Stimulated activated CD4-positive, alpha-beta T cell treated with anti-CD3 and anti-CD28 coated beads, Interleukin-12 subunit alpha, Interleukin-12 subunit beta, amount 100 ng/mL, for 4 hours (primary cell): Measurements from ENCODE around the gene PIM3.
"Not testable (repeated sequence)": the region's sequence is repeated elsewhere in the genome, so short reads cannot be mapped to it uniquely, and the experiment has no call there.

ENCODE experiments used
- DNase-seq: peaks from one replicate; pipeline ENCODE4 v3.0.0-alpha.2; 2020

Gene PIM3

DNA sequence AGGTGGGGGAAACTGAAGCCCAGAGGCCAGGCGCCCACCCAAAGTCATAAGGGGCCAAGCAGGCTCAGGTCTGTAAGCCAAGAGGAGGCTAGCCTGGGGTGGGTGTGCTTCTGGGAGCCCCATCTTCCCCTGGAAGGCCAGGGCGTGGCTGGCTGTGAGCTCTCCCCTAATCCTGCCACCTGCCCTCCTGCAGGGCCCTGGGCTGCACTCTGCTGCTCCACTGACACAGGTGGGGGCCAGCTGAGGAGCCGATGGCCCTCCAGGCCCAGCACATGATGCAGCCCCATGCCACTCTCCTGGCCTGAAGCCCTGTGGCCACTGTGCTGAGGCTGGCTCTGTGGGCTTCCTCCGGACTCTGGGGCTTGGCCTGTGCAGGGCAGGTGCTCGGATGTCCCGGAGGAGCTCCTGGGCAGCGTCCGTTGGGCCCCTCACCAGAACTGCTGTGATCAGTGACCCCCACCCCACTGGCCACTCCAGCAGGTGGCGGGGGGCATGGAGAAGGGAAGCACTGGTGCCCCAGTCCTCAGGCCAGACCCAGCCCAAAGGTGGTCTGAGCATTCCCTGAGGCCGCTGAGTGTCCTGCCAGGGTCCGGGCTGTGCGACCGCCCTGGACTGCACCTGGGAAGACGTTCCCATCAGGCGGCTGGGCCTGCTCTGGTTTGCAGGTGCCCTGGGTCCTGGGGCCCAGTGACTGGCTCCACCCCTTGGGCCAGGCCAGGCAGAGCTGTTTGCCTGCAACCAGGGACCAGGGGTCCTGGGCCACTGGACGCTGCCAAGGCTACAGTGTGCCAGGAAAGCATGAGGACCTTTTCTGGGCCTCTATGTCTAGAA is 8.5 kb downstream of the PIM3 start:
- no peak for DNase-seq

DNA sequence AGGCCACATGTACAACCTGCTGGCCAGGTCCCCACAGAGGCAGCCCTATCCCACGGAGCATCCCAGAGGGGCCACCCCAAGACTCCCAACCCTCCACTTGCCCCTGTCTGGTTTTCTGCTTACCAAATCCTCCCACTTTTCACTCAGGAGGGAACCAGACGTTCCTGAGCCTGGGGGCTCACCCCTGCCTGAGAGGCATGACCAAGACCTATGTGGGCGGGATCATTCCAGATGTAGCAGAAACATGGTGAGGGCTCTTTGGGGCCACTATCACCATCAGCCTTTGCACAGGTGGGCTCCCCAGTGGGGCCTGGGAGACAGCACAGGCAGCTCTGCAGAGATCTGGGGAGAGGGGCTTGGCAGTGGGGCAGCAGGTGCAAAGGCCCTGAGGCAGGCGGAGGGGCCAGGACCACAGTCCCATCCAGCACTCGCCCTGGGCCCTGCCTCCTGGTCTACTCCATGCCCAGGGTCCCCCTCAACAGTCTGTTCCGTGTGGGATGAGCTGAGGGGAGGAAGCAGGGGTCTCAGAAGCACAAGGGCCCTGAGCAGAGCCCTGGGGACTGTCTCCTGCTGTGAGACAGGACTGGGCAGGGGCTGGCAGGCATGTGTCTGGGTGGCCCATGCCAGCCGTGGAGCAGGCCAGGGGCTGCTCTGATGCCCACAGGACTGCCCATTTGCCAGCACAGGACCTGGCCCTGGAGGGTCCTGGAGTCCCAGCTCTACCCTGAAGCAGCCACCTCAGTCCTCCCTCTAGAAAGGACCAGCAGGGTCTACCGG is 9.4 kb downstream of the PIM3 start:
- no peak for DNase-seq

DNA sequence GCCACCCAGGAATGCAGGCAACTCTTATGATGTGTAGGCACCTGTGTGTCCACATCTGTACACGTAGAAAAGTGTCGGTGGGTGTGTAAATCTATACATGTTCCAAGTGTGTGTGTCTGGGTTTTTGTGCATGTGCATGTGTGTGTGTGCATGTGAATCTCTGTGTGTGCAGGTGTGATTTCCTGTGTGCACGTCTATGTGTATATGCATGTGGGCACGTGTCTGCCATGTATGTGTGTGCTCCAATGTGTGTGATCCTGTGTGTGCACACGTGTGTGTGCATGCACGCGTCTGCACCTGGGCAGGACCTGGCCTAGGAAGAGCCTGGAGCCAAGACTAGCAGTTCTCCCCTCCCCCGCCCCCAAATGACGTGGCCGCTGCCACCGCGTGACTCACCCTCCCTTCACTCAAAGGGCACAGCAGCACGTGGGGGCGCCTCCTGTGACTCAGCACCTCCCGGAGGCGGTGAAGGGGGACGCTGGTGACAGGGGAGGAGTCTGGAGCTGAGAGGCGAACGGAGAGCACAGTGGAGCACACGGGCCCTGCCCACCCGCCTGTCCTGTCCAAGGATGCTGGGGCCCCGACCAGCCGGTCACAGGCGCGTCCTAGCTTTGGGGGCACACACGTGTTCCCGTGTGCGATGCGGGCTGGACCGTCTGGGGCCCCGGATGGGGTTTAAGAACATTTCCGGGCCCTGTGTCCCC is 10.1 kb downstream of the PIM3 start:
- DNase-seq = peak; percentile 96

DNA sequence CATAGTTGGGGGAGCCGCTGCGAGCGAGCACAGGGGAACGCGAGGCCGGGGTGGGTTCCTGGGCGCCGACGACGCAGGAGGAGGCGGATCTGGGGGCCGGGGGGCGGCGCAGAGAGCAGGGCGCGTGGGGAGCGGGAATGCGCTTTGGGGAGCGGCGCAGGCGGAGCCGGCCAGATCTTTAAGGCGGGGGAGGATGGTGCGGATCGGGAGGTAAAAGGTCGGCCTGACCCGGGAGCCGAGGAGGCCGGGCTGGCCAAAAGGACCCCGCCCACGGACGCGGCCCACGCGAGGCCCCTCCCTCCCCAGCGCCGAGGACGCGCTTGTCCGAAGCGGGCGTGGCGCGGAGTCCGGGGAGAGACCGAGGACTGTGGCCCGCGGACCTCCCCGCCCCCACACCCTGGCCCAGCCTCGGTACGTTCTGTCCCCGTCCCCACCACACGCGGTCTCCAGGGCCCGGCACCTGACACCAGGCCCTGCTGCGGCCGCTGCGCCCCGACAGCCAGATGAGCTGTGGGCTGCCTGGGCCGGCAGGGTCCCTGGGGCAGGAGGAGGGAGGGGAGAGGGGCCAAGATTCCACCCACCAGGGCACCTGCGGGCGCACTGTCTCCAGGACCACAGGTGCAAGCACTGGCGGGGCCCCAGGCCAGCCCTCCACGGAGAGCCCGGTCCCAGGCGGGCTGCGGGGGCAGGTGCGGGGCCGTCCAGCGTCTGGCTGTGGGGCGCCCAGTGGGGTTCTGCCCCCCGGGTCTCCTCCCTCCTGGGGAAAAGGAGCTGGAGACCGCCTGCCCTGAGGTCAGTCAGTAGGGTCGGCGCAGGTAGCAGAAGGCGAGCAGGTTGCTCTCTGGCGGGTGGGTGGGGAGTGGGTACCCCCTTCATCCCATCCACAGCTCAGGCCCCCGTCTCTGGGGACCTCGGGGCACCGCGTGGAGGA is 10.9 kb downstream of the PIM3 start:
- DNase-seq = peak; percentile 77

DNA sequence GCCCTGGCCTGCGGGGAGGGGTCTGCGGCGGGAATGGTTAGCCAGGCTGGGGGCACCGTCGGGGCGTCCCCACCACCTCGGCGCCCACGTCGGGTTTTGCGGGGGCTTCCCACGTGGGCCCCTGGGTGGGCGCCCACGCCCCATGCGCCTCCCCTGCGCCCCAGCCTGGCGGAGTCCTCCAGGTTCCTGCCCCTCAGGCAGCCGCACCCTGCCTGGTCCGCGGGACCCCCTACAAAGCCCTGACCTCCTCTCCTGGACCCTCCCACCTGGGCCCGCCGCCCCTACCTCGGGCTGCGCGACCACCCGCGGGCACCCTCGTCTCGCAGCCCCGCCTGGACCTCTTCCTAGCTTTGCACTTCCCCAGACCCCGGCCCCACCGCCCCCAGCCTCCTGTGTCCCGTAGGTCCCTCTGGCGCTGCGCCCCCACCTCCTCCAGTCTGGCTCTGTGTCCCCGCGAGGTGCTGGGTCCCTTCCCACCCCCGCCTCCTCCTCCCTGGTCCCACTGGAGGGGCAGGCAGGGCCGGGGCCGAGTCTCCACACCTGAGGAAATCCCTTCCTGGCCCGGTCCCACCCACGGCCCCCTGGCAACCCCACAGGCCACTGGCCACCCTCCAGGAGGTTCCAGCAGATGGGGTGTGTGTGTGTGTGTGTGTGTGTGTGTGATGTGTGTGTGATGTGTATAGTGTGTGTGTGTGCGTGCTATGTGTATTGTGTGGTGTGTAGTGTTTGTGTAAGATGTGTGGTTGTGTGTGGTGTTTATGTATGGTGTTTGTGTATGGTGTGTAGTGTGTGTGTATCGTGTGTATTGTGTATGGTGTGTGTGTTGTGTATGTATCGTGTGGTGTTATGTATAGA is 11.8 kb downstream of the PIM3 start:
- DNase-seq = no peak

DNA sequence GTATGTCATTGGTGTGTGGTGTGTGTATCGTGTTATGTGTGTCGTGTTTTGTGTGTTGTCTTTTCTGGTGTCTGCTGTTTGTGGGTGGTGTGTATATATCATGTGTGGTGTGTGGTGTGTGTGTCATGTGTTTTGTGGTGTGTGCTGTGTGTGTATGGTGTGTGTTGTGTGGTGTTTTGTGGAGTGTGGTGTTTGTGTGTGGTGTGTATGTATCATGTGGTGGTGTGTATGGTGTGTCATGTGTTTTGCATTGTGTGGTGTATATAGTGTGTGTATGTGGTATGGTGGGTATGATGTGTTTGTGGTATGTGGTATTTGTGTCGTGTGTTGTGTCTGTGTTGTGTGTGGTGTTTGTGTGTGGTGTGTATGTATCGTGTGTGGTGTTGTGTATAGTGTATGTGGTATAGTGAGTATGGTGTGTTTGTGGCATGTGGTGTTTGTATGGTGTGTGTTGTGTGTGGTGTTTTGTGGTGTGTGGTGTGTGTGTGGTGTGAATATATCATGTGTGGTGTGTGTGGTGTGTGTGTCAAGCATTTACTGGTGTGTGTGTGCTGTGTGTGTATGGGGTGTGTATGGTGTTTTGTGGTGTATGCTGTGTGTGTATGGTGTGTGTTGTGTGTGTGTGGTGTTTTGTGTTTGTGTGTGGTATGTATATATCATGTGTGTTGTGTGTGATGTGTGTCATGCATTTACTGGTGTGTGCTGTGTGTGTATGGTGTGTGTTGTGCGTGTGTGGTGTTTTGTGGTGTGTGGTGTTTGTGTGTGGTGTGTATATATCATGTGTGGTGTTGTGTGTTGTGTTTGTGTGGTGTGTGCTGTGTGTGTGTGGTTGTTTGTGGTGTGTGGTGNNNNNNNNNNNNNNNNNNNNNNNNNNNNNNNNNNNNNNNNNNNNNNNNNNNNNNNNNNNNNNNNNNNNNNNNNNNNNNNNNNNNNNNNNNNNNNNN is 12.7 kb downstream of the PIM3 start:
- no peak for DNase-seq

DNA sequence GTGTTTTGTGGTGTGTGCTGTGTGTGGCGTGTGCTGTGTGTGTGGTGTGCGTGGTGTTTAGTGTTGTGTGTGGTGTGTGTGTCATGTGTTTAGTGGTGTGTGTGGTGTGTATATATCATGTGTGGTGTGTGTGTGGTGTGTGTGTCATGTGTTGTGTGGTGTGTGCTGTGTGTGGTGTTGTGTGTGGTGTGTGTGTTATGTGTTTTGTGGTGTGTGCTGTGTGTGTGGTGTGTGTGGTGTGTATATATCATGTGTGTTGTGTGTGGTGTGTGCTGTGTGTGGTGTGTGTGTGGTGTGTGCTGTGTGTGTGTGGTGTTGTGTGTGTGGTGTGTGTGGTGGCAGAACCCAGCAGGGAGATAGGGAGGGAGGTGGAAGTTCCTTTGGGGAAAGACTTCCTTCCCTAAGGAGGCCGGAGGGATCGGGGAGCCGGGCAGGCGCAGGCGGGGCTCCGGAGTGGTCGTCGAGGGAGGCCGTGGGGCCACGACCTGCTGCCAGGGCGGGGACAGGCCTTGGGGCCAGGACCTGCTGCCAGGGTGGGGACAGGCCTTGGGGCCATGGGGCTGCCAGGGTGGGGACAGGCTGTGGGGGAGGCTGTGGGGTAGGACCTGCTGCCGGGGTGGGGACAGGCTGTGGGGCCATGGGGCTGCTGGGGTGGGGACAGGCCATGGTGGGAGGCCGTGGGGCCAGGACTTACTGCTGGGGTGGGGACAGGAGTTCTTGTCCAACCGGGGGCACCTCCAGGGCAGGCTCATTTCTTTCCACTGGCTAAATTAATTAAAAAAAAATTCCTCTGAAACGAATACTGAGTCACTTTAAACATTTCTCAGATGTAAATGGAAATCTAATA is 15.2 kb downstream of the PIM3 start:
- DNase-seq = peak; percentile 63

DNA sequence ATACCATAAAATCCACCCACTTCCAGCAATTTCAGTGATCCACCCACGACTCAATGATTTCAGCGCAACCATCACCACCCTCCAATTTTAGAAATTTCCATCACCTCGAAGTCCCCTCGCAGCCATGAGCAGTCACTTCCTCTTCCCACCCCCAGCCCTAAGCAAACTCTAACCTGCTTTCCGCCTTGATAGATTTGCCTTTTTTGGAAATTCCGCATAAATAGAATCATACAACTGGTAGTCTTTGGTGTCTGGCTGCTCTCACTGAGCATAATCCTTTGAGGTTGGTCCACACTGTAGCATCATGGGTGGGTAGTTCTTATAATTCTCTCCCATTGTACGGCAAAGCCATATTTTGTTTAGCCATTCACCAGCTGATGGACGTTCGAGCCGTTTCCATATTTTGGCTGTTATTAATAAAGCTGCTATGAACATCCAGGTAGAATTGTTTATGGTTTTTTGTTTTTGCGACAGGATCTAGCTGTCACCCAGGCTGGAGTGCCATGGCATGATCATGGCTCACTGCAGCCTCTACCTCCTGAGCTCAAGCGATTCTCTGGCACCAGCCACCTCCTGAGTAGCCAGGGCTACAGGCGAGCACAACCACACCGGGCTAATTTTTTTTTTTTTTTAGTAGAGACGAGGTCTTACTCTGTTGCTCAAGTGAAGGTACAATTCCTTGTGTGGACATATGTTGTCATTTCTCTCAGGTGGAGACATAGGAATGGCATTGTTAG is 16.0 kb downstream of the PIM3 start:
- DNase-seq = peak; percentile 54

DNA sequence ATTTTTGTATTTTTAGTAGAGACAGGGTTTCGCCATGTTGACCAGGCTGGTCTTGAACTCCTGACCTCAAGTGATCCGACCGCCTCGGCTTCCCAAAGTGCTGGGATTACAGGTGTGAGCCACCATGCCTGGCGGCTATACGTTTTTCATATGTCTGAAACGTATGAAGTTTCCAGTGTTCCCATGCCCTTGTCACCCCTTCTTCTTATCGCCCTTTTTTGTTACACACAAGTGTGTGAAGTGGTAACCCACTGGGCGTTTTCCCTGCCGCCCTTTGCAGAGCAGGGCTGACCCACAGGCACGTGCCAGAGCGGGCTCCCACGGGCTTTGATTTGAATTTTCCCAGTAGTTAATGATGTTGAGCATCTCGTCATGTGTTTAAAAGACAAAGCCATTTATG is 17.0 kb downstream of the PIM3 start:
- no peak for DNase-seq

DNA sequence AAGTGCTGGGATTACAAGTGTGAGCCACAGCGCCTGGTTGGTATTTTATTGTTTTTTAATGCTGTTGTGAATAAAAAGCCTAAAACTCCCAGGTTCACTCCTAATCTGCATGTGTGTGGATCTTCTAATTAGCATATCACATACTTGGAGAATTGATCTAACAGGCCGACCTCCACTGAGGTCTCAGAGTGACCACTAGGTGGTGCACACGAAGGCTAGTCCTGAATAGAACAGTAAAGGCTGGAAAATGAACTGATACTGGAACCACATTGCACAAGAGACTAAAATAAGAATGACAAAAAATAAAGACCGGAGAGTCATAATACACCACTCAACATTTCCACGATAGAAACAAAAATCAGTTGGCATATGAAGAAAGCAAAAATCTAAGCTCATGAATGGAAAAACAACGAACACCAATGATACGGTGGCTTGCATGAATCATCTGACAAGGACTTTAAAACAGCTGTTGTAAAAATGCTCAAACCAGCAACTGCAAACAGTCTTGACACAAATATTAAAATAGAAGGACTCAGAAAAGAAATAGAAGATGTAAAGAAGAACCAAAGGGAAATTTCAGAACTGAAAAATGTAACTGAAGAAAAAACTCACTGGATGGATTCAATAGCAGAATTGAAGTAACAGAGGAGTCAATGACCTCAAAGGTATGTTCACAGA is 19.2 kb downstream of the PIM3 start:
- DNase-seq = no peak

DNA sequence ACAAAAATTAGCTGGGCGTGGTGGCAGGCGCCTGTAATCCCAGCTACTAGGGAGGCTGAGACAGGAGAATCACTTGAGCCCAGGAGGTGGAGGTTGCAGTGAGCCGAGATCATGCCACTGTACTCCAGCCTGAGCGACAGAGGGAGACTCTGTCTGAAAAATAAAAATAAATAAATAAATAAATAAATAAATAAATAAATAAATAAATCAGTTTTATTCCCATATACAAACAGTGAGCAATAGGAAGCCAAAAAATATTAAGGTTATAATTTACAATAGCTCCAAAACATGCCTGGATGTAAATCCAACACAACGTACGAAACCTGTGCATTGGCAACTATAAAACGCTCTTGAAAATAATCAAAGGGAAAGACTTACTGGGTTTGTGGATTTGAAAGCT is 21.2 kb downstream of the PIM3 start:
- not testable (repeated sequence) for DNase-seq

DNA sequence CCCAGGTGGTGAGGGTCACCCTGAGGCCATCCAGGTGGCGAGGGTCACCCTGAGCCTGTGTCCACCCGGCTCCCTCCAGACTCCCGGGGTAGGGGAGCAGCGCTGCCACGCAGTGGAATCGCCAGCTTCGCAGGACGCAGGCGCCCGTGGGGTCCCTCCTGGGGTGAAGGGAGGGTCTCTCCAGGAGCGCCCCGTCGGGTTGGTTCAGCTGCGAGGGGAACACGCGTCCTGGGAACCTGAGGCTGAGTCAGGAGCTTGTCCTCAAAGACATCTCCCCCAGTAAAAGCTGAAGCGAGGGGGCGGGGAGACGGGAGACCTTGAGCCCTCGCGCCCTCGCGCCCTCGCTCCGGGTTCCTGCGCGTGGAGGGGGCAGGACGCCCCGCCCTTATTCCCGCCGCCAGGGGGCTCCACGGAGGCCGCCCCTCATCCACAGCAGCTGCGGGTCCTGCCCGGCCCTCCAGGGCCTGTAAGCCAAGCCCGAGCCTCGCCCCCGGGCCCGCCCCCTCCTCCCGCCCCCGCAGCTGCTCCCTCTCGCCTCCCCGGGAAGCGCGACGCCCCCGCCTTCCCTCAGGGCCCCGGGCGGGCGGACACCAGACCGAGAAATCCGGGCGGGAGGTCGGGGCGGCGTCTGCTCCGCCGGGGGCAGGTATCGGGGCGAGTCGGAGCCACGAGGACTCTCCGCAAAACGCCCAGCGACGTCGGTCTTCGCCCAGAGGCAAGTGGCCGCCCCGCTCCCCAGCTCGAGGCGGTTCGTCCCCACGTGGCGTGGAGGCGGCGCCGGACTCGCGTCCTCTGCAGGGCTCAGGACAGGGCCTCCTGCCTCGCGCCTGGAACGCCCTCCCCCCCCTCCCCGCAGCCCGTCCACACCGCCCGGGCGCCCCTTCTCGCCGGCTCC is 22.8 kb downstream of the PIM3 start:
- DNase-seq = peak; percentile 28

DNA sequence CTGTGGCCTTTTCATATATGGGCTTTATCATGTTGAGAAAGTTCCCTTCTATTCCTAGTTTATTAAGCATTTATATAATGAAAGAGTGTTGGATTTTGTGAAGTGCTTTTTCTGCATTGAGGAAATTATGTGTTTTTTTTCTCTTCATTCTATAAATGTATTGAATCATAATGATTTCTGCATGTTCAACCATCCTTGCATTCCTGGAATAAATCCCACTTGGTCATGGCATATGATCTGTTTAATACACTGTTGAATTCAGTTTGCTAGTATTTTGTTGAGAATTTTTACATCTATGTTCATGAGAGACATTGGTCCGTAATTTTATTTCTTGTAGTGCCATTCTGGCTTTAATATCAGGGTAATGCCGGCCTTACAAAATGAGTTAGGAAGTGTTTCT is 25.8 kb downstream of the PIM3 start:
- DNase-seq = no peak

DNA sequence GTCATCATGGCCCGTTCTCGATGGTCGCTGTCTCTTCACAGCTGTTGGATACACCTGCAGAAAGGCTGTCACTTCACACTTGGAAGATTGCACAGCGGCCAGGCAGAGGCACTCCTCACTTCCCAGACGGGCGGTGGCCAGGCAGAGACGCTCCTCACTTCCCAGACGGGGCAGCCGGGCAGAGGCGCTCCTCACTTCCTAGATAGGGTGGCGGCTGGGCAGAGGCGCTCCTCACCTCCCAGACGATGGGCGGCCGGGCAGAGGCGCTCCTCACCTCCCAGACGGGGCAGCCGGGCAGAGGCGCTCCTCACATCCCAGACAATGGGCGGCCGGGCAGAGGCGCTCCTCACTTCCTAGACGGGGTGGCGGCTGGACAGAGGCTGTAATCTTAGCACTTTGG is 29.3 kb downstream of the PIM3 start:
- DNase-seq = not testable (repeated sequence)

DNA sequence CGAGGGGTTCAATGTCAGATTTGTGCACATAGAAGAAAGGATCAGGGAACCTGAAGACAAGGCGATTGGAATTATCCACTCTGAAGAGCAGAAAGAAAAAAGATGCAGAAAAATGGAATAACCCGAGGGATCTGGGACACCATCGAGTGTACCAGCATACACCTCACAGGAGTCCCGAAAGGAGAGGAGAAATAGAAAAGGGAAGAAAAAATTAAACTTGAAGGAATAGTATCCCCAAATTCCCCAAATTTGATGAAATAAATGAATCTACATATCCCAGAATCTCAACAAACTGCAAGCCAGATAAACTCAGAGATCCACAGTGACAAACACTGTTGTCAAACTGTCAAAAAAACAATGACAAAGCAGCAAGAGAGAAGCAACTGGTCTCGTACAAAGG is 30.6 kb downstream of the PIM3 start:
- DNase-seq = no peak

DNA sequence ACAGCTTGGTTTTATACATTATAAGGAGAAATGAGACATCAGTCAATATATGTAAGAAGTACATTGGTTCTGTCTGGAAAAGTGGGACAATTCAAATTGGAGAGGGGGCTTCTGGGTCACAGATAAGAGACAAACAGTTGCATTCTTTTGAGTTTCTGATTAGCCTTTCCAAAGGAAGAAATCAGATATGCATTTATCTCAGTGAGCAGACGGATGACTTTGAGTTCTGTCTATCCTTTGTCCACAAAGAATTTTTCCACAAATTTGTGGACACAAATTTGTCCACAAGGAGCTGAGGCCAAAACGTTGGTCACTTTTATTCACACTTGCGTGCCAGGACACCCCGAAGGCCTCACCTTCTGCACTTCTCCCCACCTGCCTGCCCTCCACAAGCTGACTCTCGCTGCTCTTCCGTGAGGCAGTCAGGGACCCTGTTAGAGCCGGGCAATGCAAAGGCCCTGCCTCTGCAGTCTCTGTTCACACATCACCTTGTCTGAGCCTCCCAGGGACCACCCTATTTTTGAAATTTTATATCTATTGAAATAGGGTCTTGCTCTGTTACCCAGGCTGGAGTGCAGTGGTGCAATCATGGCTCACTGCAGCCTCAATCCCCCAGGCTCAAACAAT is 31.4 kb downstream of the PIM3 start:
- DNase-seq = no peak
